ENCODE data around the gene MINDY4.

The MINDY4 gene

GRCh38 chr7:30835396-30835915 is 64.2 kb downstream of the MINDY4 start:
- peaks cover 0 to 3% of the 10 kb centered on the region in 2 donors for H3K36me3 ChIP-seq (replicated peaks in 1 of 2; ENCODE audit: control insufficient read depth in 2 of 2, insufficient read depth in 2 of 2, low read length in 2 of 2)
- H3K79me1 ChIP-seq (ENCODE audit: low read depth, low read length), result no peaks in the 10 kb centered on the region
- H3K18ac ChIP-seq (ENCODE audit: low read length), result no peak overlapping the region
- H2AFZ ChIP-seq (ENCODE audit: low read length), result no peak overlapping the region
- H2BK15ac ChIP-seq (ENCODE audit: low read length), result no peak overlapping the region
- no peak overlapping the region for H3K23ac ChIP-seq (ENCODE audit: low read depth, low read length, poor library complexity)
- H3K4me2 ChIP-seq (ENCODE audit: insufficient read depth, low read length, poor library complexity, severe bottlenecking), result no peak overlapping the region
- H3K4me3 ChIP-seq (ENCODE audit: low read length in 2 of 2), result no peak overlapping the region
- H3K4ac ChIP-seq (ENCODE audit: low read length), result no peak overlapping the region
- no peak overlapping the region for H3K14ac ChIP-seq (ENCODE audit: low read length)
- no peak overlapping the region for H3K9ac ChIP-seq (ENCODE audit: low read depth, low read length, poor library complexity)
- H2BK120ac ChIP-seq (ENCODE audit: low read depth, low read length), result no peak overlapping the region
- no peak overlapping the region for H4K8ac ChIP-seq (ENCODE audit: low read depth, low read length)
- no peak overlapping the region for H3K27ac ChIP-seq (replicated peaks; ENCODE audit: low read length)
- H2AK5ac ChIP-seq (ENCODE audit: low read depth, low read length), result no peak overlapping the region
- no peaks in the 10 kb centered on the region for H3K27me3 ChIP-seq (ENCODE audit: control insufficient read depth in 3 of 3, insufficient read depth in 3 of 3, low read depth in 1 of 3, low read length in 3 of 3)
- H2BK12ac ChIP-seq (ENCODE audit: low read length), result no peak overlapping the region
- H4K91ac ChIP-seq (ENCODE audit: low read depth, low read length, poor library complexity), result no peak overlapping the region
- H3K4me1 ChIP-seq (ENCODE audit: control insufficient read depth in 2 of 2, insufficient read depth in 1 of 2, low read depth in 1 of 2, low read length in 2 of 2), result no peaks in the 10 kb centered on the region
- H2BK5ac ChIP-seq (ENCODE audit: low read length), result no peak overlapping the region
- DNase-seq (ENCODE audit: low spot score), result no peak
- peaks cover 13 to 19% of the 10 kb centered on the region in 2 donors for H3K9me3 ChIP-seq (replicated peaks in 1 of 2; ENCODE audit: control insufficient read depth in 2 of 2, insufficient read depth in 1 of 2, low read depth in 1 of 2, low read length in 2 of 2)
- no CpG with 5 or more reads among the region's 6 CpGs for WGBS, 2 donors (ENCODE audit: extremely low coverage in 2 of 2, insufficient read length in 2 of 2, insufficient replicate concordance in 1 of 2)

- Histone ChIP-seq H3K9me3 (replicated peaks in 1 of 2; ENCODE audit: control insufficient read depth in 2 of 2, insufficient read depth in 1 of 2, low read depth in 1 of 2, low read length in 2 of 2) (peaks cover 10 to 19% of the 10 kb centered on the region in 2 donors), H2AFZ (ENCODE audit: low read length) (no peak overlapping the region), H2BK120ac (ENCODE audit: low read depth, low read length) (no peak overlapping the region), H3K36me3 (replicated peaks in 1 of 2; ENCODE audit: control insufficient read depth in 2 of 2, insufficient read depth in 2 of 2, low read length in 2 of 2) (peaks cover 0 to under 1% of the 10 kb centered on the region in 2 donors), H3K9ac (ENCODE audit: low read depth, low read length, poor library complexity) (no peak overlapping the region), H3K27me3 (ENCODE audit: control insufficient read depth in 3 of 3, insufficient read depth in 3 of 3, low read depth in 1 of 3, low read length in 3 of 3) (no peaks in the 10 kb centered on the region), H3K4me3 (ENCODE audit: low read length in 2 of 2) (no peak overlapping the region), H3K4me1 (ENCODE audit: control insufficient read depth in 2 of 2, insufficient read depth in 1 of 2, low read depth in 1 of 2, low read length in 2 of 2) (no peaks in the 10 kb centered on the region), H3K79me1 (ENCODE audit: low read depth, low read length) (no peaks in the 10 kb centered on the region), H2BK15ac (ENCODE audit: low read length) (no peak overlapping the region), H2BK12ac (ENCODE audit: low read length) (no peak overlapping the region), H2BK5ac (ENCODE audit: low read length) (no peak overlapping the region), H4K91ac (ENCODE audit: low read depth, low read length, poor library complexity) (no peak overlapping the region), H3K4me2 (ENCODE audit: insufficient read depth, low read length, poor library complexity, severe bottlenecking) (no peak overlapping the region), H2AK5ac (ENCODE audit: low read depth, low read length) (no peak overlapping the region), H3K4ac (ENCODE audit: low read length) (no peak overlapping the region), H4K8ac (ENCODE audit: low read depth, low read length) (no peak overlapping the region), H3K23ac (ENCODE audit: low read depth, low read length, poor library complexity) (no peak overlapping the region), H3K18ac (ENCODE audit: low read length) (no peak overlapping the region), H3K27ac (replicated peaks; ENCODE audit: low read length) (no peak overlapping the region), H3K14ac (ENCODE audit: low read length) (no peak overlapping the region)
- no CpG with 5 or more reads among the region's 7 CpGs for WGBS, 2 donors (ENCODE audit: extremely low coverage in 2 of 2, insufficient read length in 2 of 2, insufficient replicate concordance in 1 of 2)
- no peak for DNase-seq (ENCODE audit: low spot score)
Measured at GRCh38 chr7:30836991-30837390, 65.8 kb downstream of the MINDY4 start.

GRCh38 chr7:30837581-30837980 is 66.4 kb downstream of the MINDY4 start:
- Histone ChIP-seq H3K4ac (ENCODE audit: low read length) (no peak overlapping the region), H3K9me3 (replicated peaks in 1 of 2; ENCODE audit: control insufficient read depth in 2 of 2, insufficient read depth in 1 of 2, low read depth in 1 of 2, low read length in 2 of 2) (peaks cover 9 to 16% of the 10 kb centered on the region in 2 donors), H3K9ac (ENCODE audit: low read depth, low read length, poor library complexity) (no peak overlapping the region), H2BK120ac (ENCODE audit: low read depth, low read length) (no peak overlapping the region), H2BK12ac (ENCODE audit: low read length) (no peak overlapping the region), H3K14ac (ENCODE audit: low read length) (no peak overlapping the region), H3K36me3 (replicated peaks in 1 of 2; ENCODE audit: control insufficient read depth in 2 of 2, insufficient read depth in 2 of 2, low read length in 2 of 2) (no peaks in the 10 kb centered on the region), H3K23ac (ENCODE audit: low read depth, low read length, poor library complexity) (no peak overlapping the region), H4K91ac (ENCODE audit: low read depth, low read length, poor library complexity) (no peak overlapping the region), H2AFZ (ENCODE audit: low read length) (no peak overlapping the region), H3K4me1 (ENCODE audit: control insufficient read depth in 2 of 2, insufficient read depth in 1 of 2, low read depth in 1 of 2, low read length in 2 of 2) (no peaks in the 10 kb centered on the region), H3K27ac (replicated peaks; ENCODE audit: low read length) (no peak overlapping the region), H2BK15ac (ENCODE audit: low read length) (no peak overlapping the region), H3K27me3 (ENCODE audit: control insufficient read depth in 3 of 3, insufficient read depth in 3 of 3, low read depth in 1 of 3, low read length in 3 of 3) (no peaks in the 10 kb centered on the region), H4K8ac (ENCODE audit: low read depth, low read length) (no peak overlapping the region), H3K4me3 (ENCODE audit: low read length in 2 of 2) (no peak overlapping the region), H3K4me2 (ENCODE audit: insufficient read depth, low read length, poor library complexity, severe bottlenecking) (no peak overlapping the region), H3K18ac (ENCODE audit: low read length) (no peak overlapping the region), H3K79me1 (ENCODE audit: low read depth, low read length) (no peaks in the 10 kb centered on the region), H2BK5ac (ENCODE audit: low read length) (no peak overlapping the region), H2AK5ac (ENCODE audit: low read depth, low read length) (no peak overlapping the region)
- no CpG with 5 or more reads among the region's 4 CpGs for WGBS, 2 donors (ENCODE audit: extremely low coverage in 2 of 2, insufficient read length in 2 of 2, insufficient replicate concordance in 1 of 2)
- DNase-seq (ENCODE audit: low spot score), result no peak

GRCh38 chr7:30838008-30838407 is 66.8 kb downstream of the MINDY4 start:
- H2BK12ac ChIP-seq (ENCODE audit: low read length), result no peak overlapping the region
- H2AK5ac ChIP-seq (ENCODE audit: low read depth, low read length), result no peak overlapping the region
- H2AFZ ChIP-seq (ENCODE audit: low read length), result no peak overlapping the region
- no peak overlapping the region for H3K9ac ChIP-seq (ENCODE audit: low read depth, low read length, poor library complexity)
- H3K4ac ChIP-seq (ENCODE audit: low read length), result no peak overlapping the region
- no peak overlapping the region for H2BK15ac ChIP-seq (ENCODE audit: low read length)
- H3K36me3 ChIP-seq (replicated peaks in 1 of 2; ENCODE audit: control insufficient read depth in 2 of 2, insufficient read depth in 2 of 2, low read length in 2 of 2), result no peaks in the 10 kb centered on the region
- H3K4me2 ChIP-seq (ENCODE audit: insufficient read depth, low read length, poor library complexity, severe bottlenecking), result no peak overlapping the region
- no peaks in the 10 kb centered on the region for H3K79me1 ChIP-seq (ENCODE audit: low read depth, low read length)
- no peaks in the 10 kb centered on the region for H3K4me1 ChIP-seq (ENCODE audit: control insufficient read depth in 2 of 2, insufficient read depth in 1 of 2, low read depth in 1 of 2, low read length in 2 of 2)
- H3K27ac ChIP-seq (replicated peaks; ENCODE audit: low read length), result no peak overlapping the region
- no peak overlapping the region for H3K14ac ChIP-seq (ENCODE audit: low read length)
- H3K18ac ChIP-seq (ENCODE audit: low read length), result no peak overlapping the region
- H3K4me3 ChIP-seq (ENCODE audit: low read length in 2 of 2), result no peak overlapping the region
- H3K23ac ChIP-seq (ENCODE audit: low read depth, low read length, poor library complexity), result no peak overlapping the region
- no peak overlapping the region for H2BK5ac ChIP-seq (ENCODE audit: low read length)
- H4K91ac ChIP-seq (ENCODE audit: low read depth, low read length, poor library complexity), result no peak overlapping the region
- peaks cover 9 to 12% of the 10 kb centered on the region in 2 donors for H3K9me3 ChIP-seq (replicated peaks in 1 of 2; ENCODE audit: control insufficient read depth in 2 of 2, insufficient read depth in 1 of 2, low read depth in 1 of 2, low read length in 2 of 2)
- no peak overlapping the region for H2BK120ac ChIP-seq (ENCODE audit: low read depth, low read length)
- no peak for DNase-seq (ENCODE audit: low spot score)
- no peaks in the 10 kb centered on the region for H3K27me3 ChIP-seq (ENCODE audit: control insufficient read depth in 3 of 3, insufficient read depth in 3 of 3, low read depth in 1 of 3, low read length in 3 of 3)
- H4K8ac ChIP-seq (ENCODE audit: low read depth, low read length), result no peak overlapping the region
- WGBS, 2 donors (ENCODE audit: extremely low coverage in 2 of 2, insufficient read length in 2 of 2, insufficient replicate concordance in 1 of 2), result no CpG with 5 or more reads among the region's 5 CpGs
